ENCODE data around the gene CMTM4. TPM values are rescaled to one million over a fixed set of nuclear protein-coding genes. Genes with fewer than 3 reads are reported as not detected.
A peak's percentile ranks its signal among the peaks of the same experiment; 100 is the strongest.

The CMTM4 gene
- polyA plus RNA-seq, 6 donors from 2014 or later, result 0.20 TPM; not detected in 5

- no peaks in the 10 kb centered on the region for H3K9me3 Mint-ChIP-seq
Measured at GRCh38 chr16:66717776-66718175, 21.2 kb upstream of the CMTM4 start.

GRCh38 chr16:66717112-66717675 is 20.7 kb upstream of the CMTM4 start:
- Mint-ChIP-seq H3K27ac (peak overlapping the region in 1 of 6 donors; percentile 38), H3K27me3 (peaks cover 6 to 8% (median 7%) of the 10 kb centered on the region in 3 donors), H3K4me1 (no peaks in the 10 kb centered on the region), H3K4me3 (no peak overlapping the region), H3K36me3 (peaks cover 0 to 3% of the 10 kb centered on the region in 2 donors), H3K9me3 (peaks cover 0 to 5% (median 3%) of the 10 kb centered on the region in 7 donors)
- ATAC-seq (ENCODE audit: low read depth in 2 of 2) (no peak), DNase-seq (no peak)

More at GRCh38 chr16:66717776-66718175, 21.2 kb upstream of the CMTM4 start:
- Mint-ChIP-seq H3K36me3 (peaks cover 0 to 3% of the 10 kb centered on the region in 2 donors), H3K4me3 (no peak overlapping the region), H3K27me3 (peaks cover under 1 to 2% (median 1%) of the 10 kb centered on the region in 3 donors), H3K4me1 (no peaks in the 10 kb centered on the region), H3K27ac (no peak overlapping the region)
- ATAC-seq (ENCODE audit: low read depth in 2 of 2) (no peak), DNase-seq (no peak)

GRCh38 chr16:66714654-66715307 is 18.2 kb upstream of the CMTM4 start:
- H3K27me3 Mint-ChIP-seq, result peaks cover 6 to 17% (median 8%) of the 10 kb centered on the region in 3 donors
- ATAC-seq (ENCODE audit: low read depth in 2 of 2), result no peak
- no peaks in the 10 kb centered on the region for H3K4me1 Mint-ChIP-seq
- H3K9me3 Mint-ChIP-seq, result peaks cover 0 to 5% (median 3%) of the 10 kb centered on the region in 7 donors
- H3K27ac Mint-ChIP-seq, result no peak overlapping the region
- no peak overlapping the region for H3K4me3 Mint-ChIP-seq
- peaks cover 0 to 3% of the 10 kb centered on the region in 2 donors for H3K36me3 Mint-ChIP-seq
- DNase-seq, result no peak

GRCh38 chr16:66714062-66714461 is 17.5 kb upstream of the CMTM4 start:
- no peak for DNase-seq
- Mint-ChIP-seq H3K27me3 (peaks cover 6 to 22% (median 8%) of the 10 kb centered on the region in 3 donors), H3K27ac (no peak overlapping the region), H3K4me3 (no peak overlapping the region), H3K9me3 (peaks cover 0 to 5% (median 3%) of the 10 kb centered on the region in 7 donors), H3K4me1 (no peaks in the 10 kb centered on the region), H3K36me3 (peaks cover 0 to under 1% of the 10 kb centered on the region in 2 donors)
- no peak for ATAC-seq (ENCODE audit: low read depth in 2 of 2)

- no peaks in the 10 kb centered on the region for H3K36me3 Mint-ChIP-seq
- no peaks in the 10 kb centered on the region for H3K4me1 Mint-ChIP-seq
- no peak for ATAC-seq (ENCODE audit: low read depth in 2 of 2)
- H3K4me3 Mint-ChIP-seq, result no peak overlapping the region
- no peak for DNase-seq
- H3K27me3 Mint-ChIP-seq, result peaks cover 6 to 25% (median 8%) of the 10 kb centered on the region in 3 donors
- peaks cover 0 to 5% (median 3%) of the 10 kb centered on the region in 7 donors for H3K9me3 Mint-ChIP-seq
- no peak overlapping the region for H3K27ac Mint-ChIP-seq
Measured at GRCh38 chr16:66713076-66713475, 16.5 kb upstream of the CMTM4 start.

GRCh38 chr16:66712512-66712911 is 16.0 kb upstream of the CMTM4 start:
- Mint-ChIP-seq H3K27ac (peak overlapping the region in 1 of 6 donors; percentile 73), H3K4me3 (no peak overlapping the region), H3K4me1 (no peaks in the 10 kb centered on the region), H3K9me3 (peaks cover 0 to 5% (median 3%) of the 10 kb centered on the region in 7 donors), H3K36me3 (no peaks in the 10 kb centered on the region), H3K27me3 (peaks cover 6 to 28% (median 8%) of the 10 kb centered on the region in 3 donors)
- no peak for DNase-seq
- ATAC-seq (ENCODE audit: low read depth in 2 of 2), result no peak

GRCh38 chr16:66711581-66711980 is 15.0 kb upstream of the CMTM4 start:
- Mint-ChIP-seq H3K27me3 (peaks cover 6 to 31% (median 8%) of the 10 kb centered on the region in 3 donors), H3K9me3 (peaks cover 0 to 5% (median 3%) of the 10 kb centered on the region in 7 donors), H3K27ac (no peak overlapping the region), H3K36me3 (no peaks in the 10 kb centered on the region), H3K4me3 (no peak overlapping the region), H3K4me1 (no peaks in the 10 kb centered on the region)
- ATAC-seq (ENCODE audit: low read depth in 2 of 2), result no peak
- no peak for DNase-seq

GRCh38 chr16:66706506-66706880 is 9.9 kb upstream of the CMTM4 start:
- ATAC-seq (ENCODE audit: low read depth in 2 of 2) (no peak), DNase-seq (no peak)
- Mint-ChIP-seq H3K27ac (no peak overlapping the region), H3K4me3 (no peak overlapping the region), H3K27me3 (peaks cover 0 to 37% (median 0%) of the 10 kb centered on the region in 3 donors), H3K36me3 (no peaks in the 10 kb centered on the region), H3K4me1 (no peaks in the 10 kb centered on the region), H3K9me3 (no peaks in the 10 kb centered on the region)

- Mint-ChIP-seq H3K36me3 (no peaks in the 10 kb centered on the region), H3K9me3 (no peaks in the 10 kb centered on the region), H3K27ac (no peak overlapping the region), H3K27me3 (peaks cover 0 to 34% (median 0%) of the 10 kb centered on the region in 3 donors), H3K4me1 (no peaks in the 10 kb centered on the region), H3K4me3 (no peak overlapping the region)
- ATAC-seq (ENCODE audit: low read depth in 2 of 2), result no peak
- no peak for DNase-seq
Measured at GRCh38 chr16:66705790-66706505, 9.4 kb upstream of the CMTM4 start.

GRCh38 chr16:66703406-66704215 is 7.1 kb upstream of the CMTM4 start:
- H3K27ac Mint-ChIP-seq, result no peak overlapping the region
- H3K36me3 Mint-ChIP-seq, result no peaks in the 10 kb centered on the region
- no peaks in the 10 kb centered on the region for H3K9me3 Mint-ChIP-seq
- no peak for DNase-seq
- ATAC-seq (ENCODE audit: low read depth in 2 of 2), result no peak
- peaks cover 0 to 27% (median 0%) of the 10 kb centered on the region in 3 donors for H3K27me3 Mint-ChIP-seq
- no peaks in the 10 kb centered on the region for H3K4me1 Mint-ChIP-seq
- no peak overlapping the region for H3K4me3 Mint-ChIP-seq

- DNase-seq (no peak), ATAC-seq (ENCODE audit: low read depth in 2 of 2) (no peak)
- Mint-ChIP-seq H3K4me1 (peaks cover 0 to 5% (median 0%) of the 10 kb centered on the region in 3 donors), H3K36me3 (no peaks in the 10 kb centered on the region), H3K27ac (no peak overlapping the region), H3K27me3 (peaks cover 0 to 21% (median 4%) of the 10 kb centered on the region in 3 donors), H3K4me3 (no peak overlapping the region), H3K9me3 (no peaks in the 10 kb centered on the region)
Measured at GRCh38 chr16:66701516-66701915, 5.0 kb upstream of the CMTM4 start.

- DNase-seq, result no peak
- no peak for ATAC-seq (ENCODE audit: low read depth in 2 of 2)
- Mint-ChIP-seq H3K4me1 (peaks cover 0 to 5% (median under 1%) of the 10 kb centered on the region in 3 donors), H3K36me3 (no peaks in the 10 kb centered on the region), H3K27me3 (peaks cover 0 to 21% (median 4%) of the 10 kb centered on the region in 3 donors), H3K9me3 (no peaks in the 10 kb centered on the region), H3K4me3 (no peak overlapping the region), H3K27ac (no peak overlapping the region)
Measured at GRCh38 chr16:66701026-66701425, 4.5 kb upstream of the CMTM4 start.

GRCh38 chr16:66699898-66700297 is 3.4 kb upstream of the CMTM4 start:
- DNase-seq, result no peak
- H3K27ac Mint-ChIP-seq, result no peak overlapping the region

More at GRCh38 chr16:66699898-66700297, 3.4 kb upstream of the CMTM4 start:
- no peaks in the 10 kb centered on the region for H3K36me3 Mint-ChIP-seq
- peaks cover 4 to 14% (median 11%) of the 10 kb centered on the region in 3 donors for H3K4me1 Mint-ChIP-seq
- H3K9me3 Mint-ChIP-seq, result no peaks in the 10 kb centered on the region
- ATAC-seq (ENCODE audit: low read depth in 2 of 2), result no peak
- peaks cover 6 to 28% (median 14%) of the 10 kb centered on the region in 3 donors for H3K27me3 Mint-ChIP-seq
- H3K4me3 Mint-ChIP-seq, result no peak overlapping the region

Data from naive B cell (primary cell).